GM12891 (cell line): ENCODE data around the gene PTPRU.

Source experiments
- PAX5 ChIP-seq: IDR thresholded peaks from 2 replicates; pipeline ENCODE4 v1.6.1; 2011; ENCODE audit warnings: low read length, moderate library complexity, mild to moderate bottlenecking; ENCODE audit not compliant: insufficient read depth, severe bottlenecking
- POLR2A ChIP-seq: IDR thresholded peaks from 2 replicates; pipeline ENCODE4 v1.6.1; 2011; ENCODE audit warnings: low read depth, low read length, control low read depth
- POU2F2 ChIP-seq: IDR thresholded peaks from 2 replicates; pipeline ENCODE4 v1.6.1; 2011; ENCODE audit warnings: low read depth, mild to moderate bottlenecking, control low read depth, low read length, moderate library complexity
- TAF1 ChIP-seq: IDR thresholded peaks from 2 replicates; pipeline ENCODE4 v1.6.1; 2011; ENCODE audit warnings: low read depth, low read length, control low read depth

- TF ChIP-seq PAX5 (no peak), POLR2A (no peak), POU2F2 (no peak), TAF1 (no peak)
Observed at GRCh38 chr1:29256979-29257804, 20.9 kb downstream of the PTPRU start.
